Mesendoderm (in vitro differentiated cells): Measurements from ENCODE around the gene R3HDM2.

ENCODE experiments used
- DNase-seq: peaks from one replicate; pipeline ENCODE4 v3.0.0; 2013
- H2AK5ac ChIP-seq: 2 replicates; pipeline ENCODE4 v1.6.1; 2013; ENCODE audit warnings: low read length, inconsistent platforms
- H2BK120ac ChIP-seq: 2 replicates; pipeline ENCODE4 v1.6.1; 2013; ENCODE audit warnings: low read depth, mild to moderate bottlenecking, low read length, moderate library complexity, mixed read lengths
- H2BK15ac ChIP-seq: replicated peaks from 2 replicates; pipeline ENCODE4 v1.6.1; 2013; ENCODE audit warnings: low read depth, mild to moderate bottlenecking, moderate library complexity
- H2BK5ac ChIP-seq: 2 replicates; pipeline ENCODE4 v1.6.1; 2013; ENCODE audit warnings: low read length, inconsistent platforms
- H3K18ac ChIP-seq: 2 replicates; pipeline ENCODE4 v1.6.1; 2013; ENCODE audit warnings: mild to moderate bottlenecking, low read length, mixed read lengths
- H3K23ac ChIP-seq: one replicate; pipeline ENCODE4 v1.6.1; 2013; ENCODE audit warnings: low read length
- H3K27ac ChIP-seq: 2 replicates; pipeline ENCODE4 v1.5.1; 2013; ENCODE audit warnings: low read depth, mild to moderate bottlenecking, inconsistent platforms, low read length, moderate library complexity
- H3K27me3 ChIP-seq: 2 replicates; pipeline ENCODE4 v1.6.1; 2013; ENCODE audit warnings: low read length, control low read depth, mild to moderate bottlenecking, inconsistent platforms; ENCODE audit not compliant: insufficient read depth, poor library complexity
- H3K36me3 ChIP-seq: 2 replicates; pipeline ENCODE4 v1.6.1; 2013; ENCODE audit warnings: low read length, inconsistent platforms; ENCODE audit not compliant: control insufficient read depth, insufficient read depth
- H3K4ac ChIP-seq: one replicate; pipeline ENCODE4 v1.6.1; 2013; ENCODE audit warnings: low read depth, mild to moderate bottlenecking, low read length, moderate library complexity
- H3K4me1 ChIP-seq: 2 replicates; pipeline ENCODE4 v1.6.1; 2013; ENCODE audit warnings: low read depth, low read length, inconsistent platforms; ENCODE audit not compliant: control insufficient read depth
- H3K4me2 ChIP-seq: 2 replicates; pipeline ENCODE4 v1.6.1; 2013; ENCODE audit warnings: low read length
- H3K4me3 ChIP-seq: 2 replicates; pipeline ENCODE4 v1.5.1; 2013; ENCODE audit warnings: mild to moderate bottlenecking, low read length
- H3K56ac ChIP-seq: one replicate; pipeline ENCODE4 v1.6.1; 2013; ENCODE audit warnings: low read length
- H3K79me1 ChIP-seq: 2 replicates; pipeline ENCODE4 v1.6.1; 2013; ENCODE audit warnings: low read length, inconsistent platforms
- H3K79me2 ChIP-seq: 2 replicates; pipeline ENCODE4 v1.6.1; 2013; ENCODE audit warnings: mild to moderate bottlenecking, low read length; ENCODE audit not compliant: control insufficient read depth, insufficient read depth
- H3K9ac ChIP-seq: 2 replicates; pipeline ENCODE4 v1.6.1; 2013; ENCODE audit warnings: low read length, inconsistent platforms
- H4K5ac ChIP-seq: one replicate; pipeline ENCODE4 v1.6.1; 2013; ENCODE audit warnings: low read length
- H4K8ac ChIP-seq: one replicate; pipeline ENCODE4 v1.6.1; 2013; ENCODE audit warnings: low read depth, mild to moderate bottlenecking, control low read depth, low read length, moderate library complexity
- WGBS: extraction: QIAGEN DNeasy Blood & Tissue Kit; methylation state at CpG from one replicate; pipeline ENCODE4 v1.1.7; 2013; ENCODE audit warnings: low lambda C conversion rate, missing lambda C conversion rate; ENCODE audit not compliant: insufficient coverage; ENCODE audit errors: extremely low coverage; 5-methylcytosine and 5-hydroxymethylcytosine counted together

Gene R3HDM2

GRCh38 chr12:57240926-57241401, 189.9 kb downstream of the R3HDM2 start:
- Histone ChIP-seq H4K5ac (no peak overlapping the region), H3K79me1 (no peaks in the 10 kb centered on the region), H3K27me3 (peaks cover 40% of the 10 kb centered on the region), H3K36me3 (no peaks in the 10 kb centered on the region), H3K4me2 (no peak overlapping the region), H3K79me2 (no peaks in the 10 kb centered on the region), H3K4ac (no peak overlapping the region), H3K4me1 (peaks cover 5% of the 10 kb centered on the region), H2AK5ac (no peak overlapping the region), H3K18ac (no peak overlapping the region), H3K27ac (no peak overlapping the region), H2BK15ac (no peak overlapping the region), H2BK5ac (no peak overlapping the region), H2BK120ac (no peak overlapping the region), H4K8ac (no peak overlapping the region), H3K56ac (peak overlapping the region; percentile 22), H3K9ac (no peak overlapping the region), H3K23ac (peak overlapping the region; percentile 36), H3K4me3 (no peak overlapping the region)
- DNase-seq = peak; percentile 86
- WGBS = no CpG with 5 or more reads among the region's 19 CpGs

GRCh38 chr12:57240066-57240921, 190.5 kb downstream of the R3HDM2 start:
- peaks cover 43% of the 10 kb centered on the region for H3K27me3 ChIP-seq
- no CpG with 5 or more reads among the region's 72 CpGs for WGBS
- DNase-seq = peak; percentile 67

GRCh38 chr12:57239587-57240065, 191.2 kb downstream of the R3HDM2 start:
- no peak overlapping the region for H2BK15ac ChIP-seq
- H3K4me1 ChIP-seq = peaks cover 5% of the 10 kb centered on the region
- H4K5ac ChIP-seq = no peak overlapping the region
- no peak overlapping the region for H3K27ac ChIP-seq
- no peak overlapping the region for H2BK5ac ChIP-seq
- no CpG with 5 or more reads among the region's 14 CpGs for WGBS
- H3K27me3 ChIP-seq = peaks cover 43% of the 10 kb centered on the region
- H3K4me2 ChIP-seq = peak overlapping the region; percentile 32
- H3K56ac ChIP-seq = peak overlapping the region; percentile 81
- no peaks in the 10 kb centered on the region for H3K79me1 ChIP-seq
- no peak overlapping the region for H3K23ac ChIP-seq
- H3K79me2 ChIP-seq = no peaks in the 10 kb centered on the region
- peak; percentile 37 for DNase-seq
- no peaks in the 10 kb centered on the region for H3K36me3 ChIP-seq
- no peak overlapping the region for H3K4me3 ChIP-seq
- H3K4ac ChIP-seq = peak overlapping the region; percentile 36
- H4K8ac ChIP-seq = no peak overlapping the region
- no peak overlapping the region for H2AK5ac ChIP-seq
- H2BK120ac ChIP-seq = no peak overlapping the region
- peak overlapping the region; percentile 42 for H3K18ac ChIP-seq
- H3K9ac ChIP-seq = peak overlapping the region; percentile 60

More at GRCh38 chr12:57240066-57240921, 190.5 kb downstream of the R3HDM2 start:
- H3K23ac ChIP-seq = no peak overlapping the region
- peak overlapping the region; percentile 60 for H3K9ac ChIP-seq
- no peaks in the 10 kb centered on the region for H3K79me1 ChIP-seq
- no peak overlapping the region for H2BK5ac ChIP-seq
- no peaks in the 10 kb centered on the region for H3K36me3 ChIP-seq
- no peak overlapping the region for H3K27ac ChIP-seq
- H4K5ac ChIP-seq = no peak overlapping the region
- no peak overlapping the region for H2BK120ac ChIP-seq
- H4K8ac ChIP-seq = no peak overlapping the region
- no peak overlapping the region for H2AK5ac ChIP-seq
- H3K4me3 ChIP-seq = peak overlapping the region; percentile 3
- H3K4me1 ChIP-seq = peaks cover 5% of the 10 kb centered on the region
- peak overlapping the region; percentile 36 for H3K4ac ChIP-seq
- H3K4me2 ChIP-seq = peak overlapping the region; percentile 32
- H3K56ac ChIP-seq = peak overlapping the region; percentile 81
- peak overlapping the region; percentile 42 for H3K18ac ChIP-seq
- no peak overlapping the region for H2BK15ac ChIP-seq
- no peaks in the 10 kb centered on the region for H3K79me2 ChIP-seq

GRCh38 chr12:57238854-57239554, 191.8 kb downstream of the R3HDM2 start:
- no peak overlapping the region for H2AK5ac ChIP-seq
- no peak overlapping the region for H4K5ac ChIP-seq
- H3K27ac ChIP-seq = no peak overlapping the region
- no peak overlapping the region for H2BK120ac ChIP-seq
- H2BK5ac ChIP-seq = no peak overlapping the region
- peak overlapping the region; percentile 97 for H3K23ac ChIP-seq
- H3K4ac ChIP-seq = no peak overlapping the region
- H3K36me3 ChIP-seq = peaks cover under 1% of the 10 kb centered on the region
- no peaks in the 10 kb centered on the region for H3K79me1 ChIP-seq
- no CpG with 5 or more reads among the region's 47 CpGs for WGBS
- H3K4me2 ChIP-seq = peak overlapping the region; percentile 63
- H3K56ac ChIP-seq = peak overlapping the region; percentile 83
- DNase-seq = peak; percentile 90
- H3K18ac ChIP-seq = no peak overlapping the region
- H2BK15ac ChIP-seq = no peak overlapping the region
- H3K79me2 ChIP-seq = no peaks in the 10 kb centered on the region
- peak overlapping the region; percentile 66 for H3K9ac ChIP-seq
- peaks cover 5% of the 10 kb centered on the region for H3K4me1 ChIP-seq
- peaks cover 43% of the 10 kb centered on the region for H3K27me3 ChIP-seq
- peak overlapping the region; percentile 4 for H3K4me3 ChIP-seq
- H4K8ac ChIP-seq = no peak overlapping the region

DNA sequence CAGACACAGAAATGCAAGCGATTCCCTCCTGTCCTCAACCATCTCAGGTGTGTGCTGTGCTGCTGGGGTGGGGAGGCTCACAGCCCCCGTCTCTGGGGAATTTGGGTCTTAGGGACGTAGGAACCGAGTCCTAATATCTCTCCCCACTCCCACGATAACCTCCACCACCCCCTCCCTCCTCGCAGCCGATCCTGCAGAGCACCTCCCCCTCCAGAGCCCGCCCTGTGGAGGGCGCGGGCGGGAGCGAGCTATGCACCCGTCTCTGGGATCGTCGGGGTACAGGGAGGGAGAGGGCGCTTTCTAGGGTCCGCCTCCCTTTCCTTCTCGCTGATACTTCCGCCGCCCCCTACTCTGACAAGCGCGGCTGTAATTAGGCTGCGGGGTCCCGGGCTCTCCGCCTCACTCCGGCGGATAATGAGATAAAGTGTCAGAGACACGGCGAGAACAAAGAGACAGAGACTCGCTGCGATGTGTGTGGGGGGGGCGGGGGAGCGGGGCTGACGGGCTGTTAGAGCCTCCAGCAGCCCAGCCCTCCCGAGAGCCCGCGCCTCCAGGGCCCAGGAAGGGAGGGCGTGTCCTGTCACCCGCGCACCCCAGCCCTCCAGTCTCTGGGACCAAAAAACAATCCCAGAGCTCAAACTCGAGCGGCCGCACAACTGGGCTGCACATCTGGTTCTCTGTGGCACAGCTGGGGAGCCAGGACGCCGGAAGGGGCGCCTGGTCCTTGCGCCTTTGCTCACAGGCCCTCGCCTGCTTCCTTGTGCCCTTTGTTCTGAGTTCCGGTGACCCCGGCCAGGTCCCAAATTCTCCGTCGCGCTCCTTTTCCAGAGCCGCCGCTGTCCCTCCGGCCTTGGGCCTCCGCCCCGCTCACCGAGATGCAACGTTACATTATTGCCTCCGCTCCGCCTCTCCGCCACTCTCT, 192.7 kb downstream of the R3HDM2 start:
- Histone ChIP-seq H2BK120ac (no peak overlapping the region), H3K27me3 (peaks cover 43% of the 10 kb centered on the region), H3K23ac (peak overlapping the region; percentile 97)

More for the DNA sequence above, 192.7 kb downstream of the R3HDM2 start:
- Histone ChIP-seq H3K4me2 (peak overlapping the region; percentile 63), H3K18ac (no peak overlapping the region), H3K36me3 (peaks cover 7% of the 10 kb centered on the region), H4K5ac (no peak overlapping the region), H3K27ac (no peak overlapping the region), H2AK5ac (no peak overlapping the region), H3K79me1 (no peaks in the 10 kb centered on the region), H3K4me3 (peak overlapping the region; percentile 4), H3K4me1 (peaks cover 5% of the 10 kb centered on the region), H2BK15ac (no peak overlapping the region), H3K56ac (peak overlapping the region; percentile 83), H3K79me2 (no peaks in the 10 kb centered on the region), H4K8ac (no peak overlapping the region), H3K9ac (peak overlapping the region; percentile 66), H3K4ac (no peak overlapping the region), H2BK5ac (no peak overlapping the region)
- DNase-seq = peak; percentile 50
- WGBS = no CpG with 5 or more reads among the region's 63 CpGs
